HL-60 (cell line): ENCODE measurements around the gene FBXO8.

Experiments used
- DNase-seq, 2 experiments: peaks; one replicate each; pipeline ENCODE4 v3.0.0-alpha.2; 2010 to 2020; ENCODE audit warnings: low read depth in 1 of 2, low spot score in 1 of 2
- H3K27ac ChIP-seq: fragments of 250-450 bp; sonication (Bioruptor Pico); replicated peaks from 2 replicates; pipeline ENCODE4 v1.5.1; 2020; ENCODE audit warnings: mild to moderate bottlenecking, moderate library complexity
- H3K27me3 ChIP-seq: fragments of 250-450 bp; sonication (Bioruptor Pico); 2 replicates; pipeline ENCODE4 v1.5.1; 2021; ENCODE audit warnings: mild to moderate bottlenecking, moderate library complexity; ENCODE audit not compliant: insufficient read depth, poor library complexity, severe bottlenecking
- H3K4me3 ChIP-seq: replicated peaks from 2 replicates; pipeline ENCODE4 v1.5.1; 2011; ENCODE audit warnings: mild to moderate bottlenecking, control low read depth, low read length; ENCODE audit not compliant: insufficient read depth
- CTCF ChIP-seq: IDR thresholded peaks from one replicate; pipeline ENCODE4 v1.5.1; 2011; ENCODE audit warnings: low read length, control low read depth, inconsistent platforms; ENCODE audit not compliant: insufficient read depth
- GABPA ChIP-seq: IDR thresholded peaks from 2 replicates; pipeline ENCODE4 v1.6.1; 2012; ENCODE audit warnings: low read depth
- POLR2AphosphoS5 ChIP-seq: IDR thresholded peaks from 2 replicates; pipeline ENCODE4 v1.6.1; 2012; ENCODE audit warnings: low read depth
- REST ChIP-seq: IDR thresholded peaks from 2 replicates; pipeline ENCODE4 v1.6.1; 2012; ENCODE audit warnings: low read depth; ENCODE audit not compliant: insufficient replicate concordance
- SPI1 ChIP-seq: IDR thresholded peaks from 2 replicates; pipeline ENCODE4 v1.6.1; 2012; ENCODE audit warnings: low read depth, mild to moderate bottlenecking, borderline replicate concordance

Gene FBXO8

GRCh38 chr4:174259580-174259979 is 23.9 kb downstream of the FBXO8 start:
- DNase-seq = no peak
- Histone ChIP-seq H3K27ac (no peak overlapping the region), H3K27me3 (no peaks in the 10 kb centered on the region), H3K4me3 (no peak overlapping the region)
- TF ChIP-seq SPI1 (no peak), REST (no peak), POLR2AphosphoS5 (no peak), GABPA (no peak), CTCF (no peak)

- DNase-seq = no peak
- H3K4me3 ChIP-seq = no peak overlapping the region
- no peak overlapping the region for H3K27ac ChIP-seq
- H3K27me3 ChIP-seq = no peaks in the 10 kb centered on the region
- TF ChIP-seq SPI1 (no peak), REST (no peak), GABPA (no peak), POLR2AphosphoS5 (no peak), CTCF (no peak)
These were observed 27.2 kb downstream of the FBXO8 start for GRCh38 chr4:174256277-174256713.

- no peaks in the 10 kb centered on the region for H3K27me3 ChIP-seq
- TF ChIP-seq GABPA (no peak), POLR2AphosphoS5 (no peak), REST (no peak), CTCF (no peak)
- no peak overlapping the region for H3K27ac ChIP-seq
- no peak overlapping the region for H3K4me3 ChIP-seq
- no peak for DNase-seq
These were observed 27.7 kb downstream of the FBXO8 start for GRCh38 chr4:174255786-174256185.
